ENCODE data around the gene OTOA.
"Not testable (repeated sequence)": the region's sequence is repeated elsewhere in the genome, so short reads cannot be mapped to it uniquely, and the experiment has no call there.

DNA sequence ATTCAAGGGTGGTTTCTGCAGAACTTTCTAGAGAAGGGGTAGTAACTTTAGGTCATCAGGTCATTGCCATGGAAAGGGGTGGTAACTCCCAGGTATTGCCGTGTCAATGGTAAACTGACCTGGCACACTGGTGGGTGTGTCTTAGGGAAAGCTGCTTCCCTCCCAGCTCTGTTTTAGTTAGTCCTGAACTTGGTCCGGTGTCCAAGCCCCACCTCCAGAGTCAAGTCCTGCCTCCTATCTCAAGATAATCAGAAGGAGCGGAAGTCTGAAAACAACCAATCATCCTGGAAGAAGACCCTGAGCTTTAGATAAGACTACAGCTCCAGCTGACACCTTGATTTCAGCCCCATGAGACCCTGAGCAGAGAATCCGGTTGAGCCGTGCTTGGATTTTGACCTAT lies 105.0 kb downstream of the OTOA start:
- TF ChIP-seq, protein P1, sequence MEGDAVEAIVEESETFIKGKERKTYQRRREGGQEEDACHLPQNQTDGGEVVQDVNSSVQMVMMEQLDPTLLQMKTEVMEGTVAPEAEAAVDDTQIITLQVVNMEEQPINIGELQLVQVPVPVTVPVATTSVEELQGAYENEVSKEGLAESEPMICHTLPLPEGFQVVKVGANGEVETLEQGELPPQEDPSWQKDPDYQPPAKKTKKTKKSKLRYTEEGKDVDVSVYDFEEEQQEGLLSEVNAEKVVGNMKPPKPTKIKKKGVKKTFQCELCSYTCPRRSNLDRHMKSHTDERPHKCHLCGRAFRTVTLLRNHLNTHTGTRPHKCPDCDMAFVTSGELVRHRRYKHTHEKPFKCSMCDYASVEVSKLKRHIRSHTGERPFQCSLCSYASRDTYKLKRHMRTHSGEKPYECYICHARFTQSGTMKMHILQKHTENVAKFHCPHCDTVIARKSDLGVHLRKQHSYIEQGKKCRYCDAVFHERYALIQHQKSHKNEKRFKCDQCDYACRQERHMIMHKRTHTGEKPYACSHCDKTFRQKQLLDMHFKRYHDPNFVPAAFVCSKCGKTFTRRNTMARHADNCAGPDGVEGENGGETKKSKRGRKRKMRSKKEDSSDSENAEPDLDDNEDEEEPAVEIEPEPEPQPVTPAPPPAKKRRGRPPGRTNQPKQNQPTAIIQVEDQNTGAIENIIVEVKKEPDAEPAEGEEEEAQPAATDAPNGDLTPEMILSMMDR (IDR thresholded peaks at IDR 0.05): not testable (repeated sequence)
- TF ChIP-seq POLR2A (IDR thresholded peaks at IDR 0.05): not testable (repeated sequence)
